ENCODE measurements around the gene CD180.

Gene CD180

DNA sequence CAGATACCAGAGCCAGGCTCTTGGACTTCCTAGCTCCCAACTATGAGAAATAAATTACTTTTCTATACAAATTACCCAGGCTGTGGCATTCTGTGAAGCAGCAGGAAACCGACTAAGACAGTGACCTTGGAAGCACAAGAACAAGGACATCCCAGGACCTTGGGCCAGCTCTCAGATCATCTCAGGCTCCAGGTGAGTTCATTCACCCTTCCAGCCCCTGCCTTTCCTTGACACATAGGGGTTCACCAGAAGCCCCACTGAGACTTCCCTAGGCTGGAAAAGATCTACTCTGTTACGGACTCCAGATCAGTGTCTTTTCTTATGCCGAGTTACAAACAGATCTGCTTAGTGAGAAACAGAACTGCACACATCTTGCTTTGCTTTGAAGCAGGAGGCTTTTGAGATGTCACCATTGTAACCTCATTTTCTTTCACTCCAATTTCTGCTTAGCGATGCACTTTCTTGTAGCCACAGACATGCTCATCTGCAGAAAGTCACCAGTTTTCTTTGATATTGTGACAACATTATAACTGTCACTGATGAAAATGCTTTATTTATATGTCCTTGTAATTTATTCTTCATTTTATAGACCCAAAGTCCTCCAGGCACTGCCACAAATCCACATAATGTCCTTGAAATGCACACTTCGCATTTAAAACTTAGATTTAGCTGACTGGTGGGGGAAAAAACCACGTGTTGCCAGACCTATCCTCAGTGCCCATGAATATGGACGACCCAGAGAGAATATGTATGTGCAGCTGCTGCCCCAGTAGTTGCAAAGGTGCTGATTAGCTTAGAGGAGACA lies 8.1 kb downstream of the CD180 start:
- DNase-seq (ENCODE audit: low read depth in 1 of 2, low spot score in 1 of 2) = no peak
- no peak overlapping the region for H3K4me3 ChIP-seq (replicated peaks; ENCODE audit: insufficient read depth, low read length)
- no peaks in the 10 kb centered on the region for H3K27me3 ChIP-seq (ENCODE audit: insufficient read depth, poor library complexity, severe bottlenecking)
- H3K27ac ChIP-seq (replicated peaks) = no peak overlapping the region
- TF ChIP-seq SPI1 (IDR thresholded peaks at IDR 0.05; ENCODE audit: borderline replicate concordance, low read depth) (no peak), POLR2AphosphoS5 (IDR thresholded peaks at IDR 0.05; ENCODE audit: low read depth) (no peak), GABPA (IDR thresholded peaks at IDR 0.05; ENCODE audit: low read depth) (no peak), CTCF (IDR thresholded peaks at IDR 0.05; ENCODE audit: insufficient read depth, low read length) (no peak)
- TF ChIP-seq, protein P1, sequence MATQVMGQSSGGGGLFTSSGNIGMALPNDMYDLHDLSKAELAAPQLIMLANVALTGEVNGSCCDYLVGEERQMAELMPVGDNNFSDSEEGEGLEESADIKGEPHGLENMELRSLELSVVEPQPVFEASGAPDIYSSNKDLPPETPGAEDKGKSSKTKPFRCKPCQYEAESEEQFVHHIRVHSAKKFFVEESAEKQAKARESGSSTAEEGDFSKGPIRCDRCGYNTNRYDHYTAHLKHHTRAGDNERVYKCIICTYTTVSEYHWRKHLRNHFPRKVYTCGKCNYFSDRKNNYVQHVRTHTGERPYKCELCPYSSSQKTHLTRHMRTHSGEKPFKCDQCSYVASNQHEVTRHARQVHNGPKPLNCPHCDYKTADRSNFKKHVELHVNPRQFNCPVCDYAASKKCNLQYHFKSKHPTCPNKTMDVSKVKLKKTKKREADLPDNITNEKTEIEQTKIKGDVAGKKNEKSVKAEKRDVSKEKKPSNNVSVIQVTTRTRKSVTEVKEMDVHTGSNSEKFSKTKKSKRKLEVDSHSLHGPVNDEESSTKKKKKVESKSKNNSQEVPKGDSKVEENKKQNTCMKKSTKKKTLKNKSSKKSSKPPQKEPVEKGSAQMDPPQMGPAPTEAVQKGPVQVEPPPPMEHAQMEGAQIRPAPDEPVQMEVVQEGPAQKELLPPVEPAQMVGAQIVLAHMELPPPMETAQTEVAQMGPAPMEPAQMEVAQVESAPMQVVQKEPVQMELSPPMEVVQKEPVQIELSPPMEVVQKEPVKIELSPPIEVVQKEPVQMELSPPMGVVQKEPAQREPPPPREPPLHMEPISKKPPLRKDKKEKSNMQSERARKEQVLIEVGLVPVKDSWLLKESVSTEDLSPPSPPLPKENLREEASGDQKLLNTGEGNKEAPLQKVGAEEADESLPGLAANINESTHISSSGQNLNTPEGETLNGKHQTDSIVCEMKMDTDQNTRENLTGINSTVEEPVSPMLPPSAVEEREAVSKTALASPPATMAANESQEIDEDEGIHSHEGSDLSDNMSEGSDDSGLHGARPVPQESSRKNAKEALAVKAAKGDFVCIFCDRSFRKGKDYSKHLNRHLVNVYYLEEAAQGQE (IDR thresholded peaks at IDR 0.05; ENCODE audit: insufficient replicate concordance, low read depth) = no peak

GRCh38 chr5:67187006-67187715 lies 9.4 kb downstream of the CD180 start:
- DNase-seq (ENCODE audit: low read depth in 1 of 2, low spot score in 1 of 2) = peak in 1 of 2 experiments; percentile 58
- Histone ChIP-seq H3K27ac (replicated peaks) (no peak overlapping the region), H3K27me3 (ENCODE audit: insufficient read depth, poor library complexity, severe bottlenecking) (no peaks in the 10 kb centered on the region), H3K4me3 (replicated peaks; ENCODE audit: insufficient read depth, low read length) (no peak overlapping the region)
- TF ChIP-seq, protein P1 (IDR thresholded peaks at IDR 0.05; ENCODE audit: insufficient replicate concordance, low read depth) = no peak
- peak; percentile 89 for TF ChIP-seq SPI1 (IDR thresholded peaks at IDR 0.05; ENCODE audit: borderline replicate concordance, low read depth)
- no peak for TF ChIP-seq POLR2AphosphoS5 (IDR thresholded peaks at IDR 0.05; ENCODE audit: low read depth)
- TF ChIP-seq GABPA (IDR thresholded peaks at IDR 0.05; ENCODE audit: low read depth) = no peak
- TF ChIP-seq CTCF (IDR thresholded peaks at IDR 0.05; ENCODE audit: insufficient read depth, low read length) = no peak

DNA sequence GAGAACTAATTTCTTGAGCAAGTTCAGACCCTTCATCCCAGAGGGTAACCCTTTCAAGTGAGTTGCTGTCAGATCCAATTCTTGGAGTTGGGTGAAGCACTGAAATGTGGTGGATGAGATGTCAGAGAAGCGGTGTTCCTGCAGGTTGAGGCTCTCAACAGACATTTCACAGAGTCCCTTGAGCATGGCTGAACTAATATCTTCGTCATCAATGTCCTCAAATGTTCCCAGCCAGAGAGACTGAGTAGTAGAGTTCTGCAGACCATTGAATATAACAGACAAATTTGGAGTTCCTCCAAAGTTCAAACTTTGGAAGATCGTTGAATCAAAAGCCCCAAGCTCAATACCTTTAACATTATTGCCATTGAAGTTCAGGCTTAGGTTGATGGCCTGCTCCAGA lies 12.7 kb downstream of the CD180 start:
- Histone ChIP-seq H3K27ac (replicated peaks) (no peak overlapping the region), H3K27me3 (ENCODE audit: insufficient read depth, poor library complexity, severe bottlenecking) (no peaks in the 10 kb centered on the region), H3K4me3 (replicated peaks; ENCODE audit: insufficient read depth, low read length) (no peak overlapping the region)
- DNase-seq (ENCODE audit: low read depth in 1 of 2, low spot score in 1 of 2) = no peak
- TF ChIP-seq POLR2AphosphoS5 (IDR thresholded peaks at IDR 0.05; ENCODE audit: low read depth) (no peak), SPI1 (IDR thresholded peaks at IDR 0.05; ENCODE audit: borderline replicate concordance, low read depth) (no peak), CTCF (IDR thresholded peaks at IDR 0.05; ENCODE audit: insufficient read depth, low read length) (no peak), GABPA (IDR thresholded peaks at IDR 0.05; ENCODE audit: low read depth) (no peak)
- TF ChIP-seq, protein P1 (IDR thresholded peaks at IDR 0.05; ENCODE audit: insufficient replicate concordance, low read depth) = no peak

All from HL-60 (cell line).